ENCODE measurements around the gene DPP6.

DNA sequence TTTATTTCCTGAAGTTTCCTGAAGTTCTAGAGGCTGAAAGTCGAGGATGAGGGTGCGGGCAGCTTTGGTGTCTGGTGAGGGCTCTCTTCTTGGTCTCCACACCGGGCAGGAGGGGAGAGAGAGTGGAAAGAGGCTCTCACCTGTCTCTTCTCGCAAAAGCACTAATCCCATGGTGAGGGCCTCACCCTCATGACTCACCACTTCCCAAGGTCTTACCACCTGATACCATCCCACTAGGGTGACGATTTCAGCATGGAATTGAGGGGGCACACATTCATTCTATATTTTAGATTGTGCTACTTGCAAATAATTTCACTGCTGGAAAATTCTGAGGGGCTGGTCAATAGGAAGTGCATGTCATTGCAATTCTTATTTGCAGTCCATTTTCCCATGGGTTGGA is 292.9 kb downstream of the DPP6 start:
- no peak for TF ChIP-seq POLR2AphosphoS5 (IDR thresholded peaks at IDR 0.05)
- TF ChIP-seq, protein P1, sequence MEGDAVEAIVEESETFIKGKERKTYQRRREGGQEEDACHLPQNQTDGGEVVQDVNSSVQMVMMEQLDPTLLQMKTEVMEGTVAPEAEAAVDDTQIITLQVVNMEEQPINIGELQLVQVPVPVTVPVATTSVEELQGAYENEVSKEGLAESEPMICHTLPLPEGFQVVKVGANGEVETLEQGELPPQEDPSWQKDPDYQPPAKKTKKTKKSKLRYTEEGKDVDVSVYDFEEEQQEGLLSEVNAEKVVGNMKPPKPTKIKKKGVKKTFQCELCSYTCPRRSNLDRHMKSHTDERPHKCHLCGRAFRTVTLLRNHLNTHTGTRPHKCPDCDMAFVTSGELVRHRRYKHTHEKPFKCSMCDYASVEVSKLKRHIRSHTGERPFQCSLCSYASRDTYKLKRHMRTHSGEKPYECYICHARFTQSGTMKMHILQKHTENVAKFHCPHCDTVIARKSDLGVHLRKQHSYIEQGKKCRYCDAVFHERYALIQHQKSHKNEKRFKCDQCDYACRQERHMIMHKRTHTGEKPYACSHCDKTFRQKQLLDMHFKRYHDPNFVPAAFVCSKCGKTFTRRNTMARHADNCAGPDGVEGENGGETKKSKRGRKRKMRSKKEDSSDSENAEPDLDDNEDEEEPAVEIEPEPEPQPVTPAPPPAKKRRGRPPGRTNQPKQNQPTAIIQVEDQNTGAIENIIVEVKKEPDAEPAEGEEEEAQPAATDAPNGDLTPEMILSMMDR (IDR thresholded peaks at IDR 0.05 in 8 of 11, conservative IDR thresholded peaks at IDR 0.05 in 3 of 11): no peak
- TF ChIP-seq POLR2A (IDR thresholded peaks at IDR 0.05): no peak
